Cardiac muscle cell (in vitro differentiated cells and primary cell): ENCODE results near the gene TMEM187. TPM values are rescaled to one million over a fixed set of nuclear protein-coding genes. Genes with fewer than 3 reads are reported as not detected.

Source experiments
- DNase-seq, 2 donors: peaks; one replicate each; pipeline versions ENCODE4 v3.0.0 to v3.0.0-alpha.2; 2010 to 2017; ENCODE audit warnings: low read depth in 1 of 2, low spot score in 1 of 2
- H3K27ac ChIP-seq: fragments of 200-600 bp; sonication (generic); 2 replicates; pipeline ENCODE4 v1.5.1; 2016
- H3K27me3 ChIP-seq: fragments of 200-600 bp; sonication (generic); 2 replicates; pipeline ENCODE4 v1.6.0; 2016; ENCODE audit warnings: control low read depth
- H3K36me3 ChIP-seq: fragments of 200-600 bp; sonication (generic); 2 replicates; pipeline ENCODE4 v1.5.1; 2016; ENCODE audit warnings: control low read depth
- H3K4me1 ChIP-seq: fragments of 200-600 bp; sonication (generic); 2 replicates; pipeline ENCODE4 v1.8.1; 2017; ENCODE audit warnings: low read depth, mild to moderate bottlenecking, mixed run types
- H3K4me3 ChIP-seq: fragments of 200-600 bp; sonication (generic); 2 replicates; pipeline ENCODE4 v1.5.1; 2016; ENCODE audit warnings: mild to moderate bottlenecking
- H3K9me3 ChIP-seq: fragments of 200-600 bp; sonication (generic); 2 replicates; pipeline ENCODE4 v1.5.1; 2017; ENCODE audit warnings: low read depth, mild to moderate bottlenecking, control low read depth
- CTCF ChIP-seq: IDR thresholded peaks from 2 replicates; pipeline ENCODE4 v1.5.1; 2012; ENCODE audit warnings: low read depth, mild to moderate bottlenecking, low read length
- polyA plus RNA-seq: library from polyadenylated mRNA; unstranded; fragments of >200 nt; fragmentation: Nextera tagmentation; extraction: Ambion mirVana; gene quantifications from 2 replicates; pipeline ENCODE4 v1.2.1, GENCODE V29; 2016
- total RNA-seq: library from RNA; depleted of rRNA; stranded (reverse); fragments of >200 nt; gene quantifications from 2 replicates; pipeline ENCODE4 v1.2.3, GENCODE V29; 2016

The TMEM187 gene
- total and polyA plus RNA-seq, 2 experiments from 2014 or later: 12.9 TPM

GRCh38 chrX:154030266-154030665 lies 57.7 kb downstream of the TMEM187 start:
- Histone ChIP-seq H3K27ac (no peak overlapping the region), H3K4me1 (peaks cover 33% of the 10 kb centered on the region), H3K36me3 (no peaks in the 10 kb centered on the region), H3K27me3 (no peaks in the 10 kb centered on the region), H3K4me3 (no peak overlapping the region), H3K9me3 (no peaks in the 10 kb centered on the region)
- no peak for TF ChIP-seq CTCF
- no peak for DNase-seq

GRCh38 chrX:154030715-154031305 lies 58.3 kb downstream of the TMEM187 start:
- H3K27me3 ChIP-seq: no peaks in the 10 kb centered on the region
- H3K4me3 ChIP-seq: no peak overlapping the region
- H3K36me3 ChIP-seq: no peaks in the 10 kb centered on the region
- H3K4me1 ChIP-seq: peaks cover 30% of the 10 kb centered on the region
- H3K9me3 ChIP-seq: no peaks in the 10 kb centered on the region
- peak overlapping the region; percentile 62 for H3K27ac ChIP-seq
- DNase-seq: no peak
- TF ChIP-seq CTCF: no peak

- H3K4me1 ChIP-seq: peaks cover 20% of the 10 kb centered on the region
- H3K27me3 ChIP-seq: no peaks in the 10 kb centered on the region
- peak overlapping the region; percentile 62 for H3K27ac ChIP-seq
- H3K36me3 ChIP-seq: no peaks in the 10 kb centered on the region
- TF ChIP-seq CTCF: no peak
- no peaks in the 10 kb centered on the region for H3K9me3 ChIP-seq
- no peak overlapping the region for H3K4me3 ChIP-seq
- DNase-seq: no peak
Measured at GRCh38 chrX:154032160-154032559, 59.6 kb downstream of the TMEM187 start.

GRCh38 chrX:154032653-154033052 lies 60.1 kb downstream of the TMEM187 start:
- Histone ChIP-seq H3K36me3 (no peaks in the 10 kb centered on the region), H3K4me3 (no peak overlapping the region), H3K27ac (peak overlapping the region; percentile 62), H3K4me1 (peaks cover 16% of the 10 kb centered on the region), H3K27me3 (no peaks in the 10 kb centered on the region), H3K9me3 (no peaks in the 10 kb centered on the region)
- no peak for TF ChIP-seq CTCF
- DNase-seq: no peak

Other genes with a start within 250 kb of the TMEM187 start
- gene BCAP31, start 248.4 kb upstream of the TMEM187 start, total RNA-seq: 74.7 and 94.0 TPM in 2 replicates
- 189 and 269 TPM in 2 replicates for gene BCAP31, start 248.4 kb upstream of the TMEM187 start, polyA plus RNA-seq
- gene ABCD1, start 247.9 kb upstream of the TMEM187 start, total RNA-seq: 23.8 and 28.7 TPM in 2 replicates
- gene ABCD1, start 247.9 kb upstream of the TMEM187 start, polyA plus RNA-seq: 14.6 and 15.3 TPM in 2 replicates
- gene PLXNB3, start 208.5 kb upstream of the TMEM187 start, total RNA-seq: 0.48 and 0.85 TPM in 2 replicates
- gene PLXNB3, start 208.5 kb upstream of the TMEM187 start, polyA plus RNA-seq: 0.34 and 1.4 TPM in 2 replicates
- gene SRPK3, start 191.7 kb upstream of the TMEM187 start, total RNA-seq: not detected in 2 replicates
- gene SRPK3, start 191.7 kb upstream of the TMEM187 start, polyA plus RNA-seq: 0.57 and 0.71 TPM in 2 replicates
- 107 and 110 TPM in 2 replicates for gene IDH3G, start 178.4 kb upstream of the TMEM187 start, total RNA-seq
- 99.8 and 146 TPM in 2 replicates for gene IDH3G, start 178.4 kb upstream of the TMEM187 start, polyA plus RNA-seq
- 124 and 242 TPM in 2 replicates for gene SSR4, start 178.1 kb upstream of the TMEM187 start, total RNA-seq
- 275 and 374 TPM in 2 replicates for gene SSR4, start 178.1 kb upstream of the TMEM187 start, polyA plus RNA-seq
- gene PDZD4, start 142.2 kb upstream of the TMEM187 start, total RNA-seq: 5.4 and 5.8 TPM in 2 replicates
- 0.50 and 1.7 TPM in 2 replicates for gene PDZD4, start 142.2 kb upstream of the TMEM187 start, polyA plus RNA-seq
- 0.86 and 1.1 TPM in 2 replicates for gene L1CAM, start 86.6 kb upstream of the TMEM187 start, total RNA-seq
- 1.4 and 1.5 TPM in 2 replicates for gene L1CAM, start 86.6 kb upstream of the TMEM187 start, polyA plus RNA-seq
- not detected in 2 replicates for gene AVPR2, start 68.1 kb upstream of the TMEM187 start, total RNA-seq
- 0.11 TPM in 1 of 2 replicates, not detected in the other for gene AVPR2, start 68.1 kb upstream of the TMEM187 start, polyA plus RNA-seq
- 20.5 and 47.4 TPM in 2 replicates for gene ARHGAP4, start 46.5 kb upstream of the TMEM187 start, total RNA-seq
- gene ARHGAP4, start 46.5 kb upstream of the TMEM187 start, polyA plus RNA-seq: 16.5 and 30.1 TPM in 2 replicates
- 90.1 and 127 TPM in 2 replicates for gene NAA10, start 37.7 kb upstream of the TMEM187 start, total RNA-seq
- 163 and 186 TPM in 2 replicates for gene NAA10, start 37.7 kb upstream of the TMEM187 start, polyA plus RNA-seq
- gene RENBP, start 28.1 kb upstream of the TMEM187 start, total RNA-seq: 5.7 and 12.4 TPM in 2 replicates
- 7.4 and 8.7 TPM in 2 replicates for gene RENBP, start 28.1 kb upstream of the TMEM187 start, polyA plus RNA-seq
- 72.7 and 85.6 TPM in 2 replicates for gene HCFC1, start 936 bp upstream of the TMEM187 start, total RNA-seq
- gene HCFC1, start 936 bp upstream of the TMEM187 start, polyA plus RNA-seq: 21.5 and 30.1 TPM in 2 replicates
- 22.7 and 27.3 TPM in 2 replicates for gene IRAK1, start 47.1 kb downstream of the TMEM187 start, total RNA-seq
- 31.1 and 31.7 TPM in 2 replicates for gene IRAK1, start 47.1 kb downstream of the TMEM187 start, polyA plus RNA-seq
- 57.2 and 64.5 TPM in 2 replicates for gene MECP2, start 125.0 kb downstream of the TMEM187 start, total RNA-seq
- gene MECP2, start 125.0 kb downstream of the TMEM187 start, polyA plus RNA-seq: 15.6 and 17.9 TPM in 2 replicates
- gene OPN1LW, start 171.5 kb downstream of the TMEM187 start, total RNA-seq: not detected in 2 replicates
- gene OPN1LW, start 171.5 kb downstream of the TMEM187 start, polyA plus RNA-seq: not detected in 2 replicates
- not detected in 2 replicates for gene OPN1MW, start 209.8 kb downstream of the TMEM187 start, total RNA-seq
- not detected in 2 replicates for gene OPN1MW, start 209.8 kb downstream of the TMEM187 start, polyA plus RNA-seq
- not detected in 2 replicates for gene OPN1MW2, start 247.0 kb downstream of the TMEM187 start, total RNA-seq
- not detected in 2 replicates for gene OPN1MW2, start 247.0 kb downstream of the TMEM187 start, polyA plus RNA-seq